GM18517 (cell line): ENCODE measurements around the gene FN3KRP.

ENCODE experiments used
- ATAC-seq: cut with Tn5 transposase; IDR thresholded peaks from one replicate; pipeline ENCODE4 v1.9.1; 2021; ENCODE audit warnings: mild to moderate bottlenecking, moderate library complexity; ENCODE audit not compliant: unreplicated experiment

Gene FN3KRP

GRCh38 chr17:82687375-82687861 lies 29.1 kb upstream of the FN3KRP start:
- ATAC-seq, result no peak

GRCh38 chr17:82687871-82688270 lies 28.6 kb upstream of the FN3KRP start:
- no peak for ATAC-seq

DNA sequence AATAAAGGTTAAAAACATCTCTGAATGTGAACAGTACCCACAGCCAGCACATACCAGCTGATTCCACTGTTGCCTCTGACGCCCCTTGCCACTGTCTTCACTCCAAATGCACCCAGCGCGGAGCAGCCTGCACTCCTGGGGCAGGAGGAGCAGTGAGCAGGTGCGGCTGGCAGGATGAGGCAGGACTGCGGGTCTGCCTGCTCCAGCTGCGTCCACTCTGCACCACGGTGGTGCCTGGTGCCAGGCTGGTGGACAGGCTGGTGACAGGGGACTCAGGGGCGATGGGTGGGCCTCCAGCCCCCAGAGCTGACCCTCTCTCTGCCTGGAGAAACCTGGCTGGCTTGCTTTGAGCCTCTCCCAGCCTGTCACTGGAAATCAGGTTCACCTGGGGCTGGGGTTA lies 27.4 kb upstream of the FN3KRP start:
- no peak for ATAC-seq

DNA sequence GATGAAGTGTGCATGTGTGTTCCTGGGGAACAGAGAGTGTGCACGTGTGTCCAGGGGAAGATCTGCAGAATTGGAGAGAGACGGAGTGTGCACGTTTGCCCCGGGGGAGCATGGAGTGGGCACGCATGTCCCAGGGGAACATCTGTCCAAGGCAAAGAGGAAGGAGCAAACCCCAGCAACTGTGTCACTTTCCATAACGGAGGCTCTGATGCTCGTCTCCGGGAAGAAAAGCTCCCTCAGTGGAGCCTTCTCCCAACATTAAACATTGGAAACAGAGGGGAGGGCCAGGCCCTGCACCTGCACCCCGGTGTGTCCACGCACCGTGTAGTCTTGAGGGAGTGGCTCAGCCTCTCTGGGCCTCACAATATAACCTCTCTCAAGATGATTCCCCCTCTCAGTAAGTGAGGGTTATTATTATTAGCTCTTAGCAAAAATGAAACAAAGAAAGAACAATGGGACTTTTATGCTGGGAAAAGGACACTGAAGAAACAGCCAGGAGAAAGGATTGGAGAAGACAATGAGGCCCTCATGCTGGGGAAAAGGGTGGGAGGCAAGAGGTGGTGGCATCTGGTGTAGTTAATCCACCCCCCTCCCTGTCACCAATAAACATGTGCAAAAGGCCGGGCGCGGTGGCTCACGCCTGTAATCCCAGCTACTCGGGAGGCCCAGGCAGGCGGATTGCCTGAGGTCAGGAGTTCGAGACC lies 25.6 kb upstream of the FN3KRP start:
- ATAC-seq, result no peak

DNA sequence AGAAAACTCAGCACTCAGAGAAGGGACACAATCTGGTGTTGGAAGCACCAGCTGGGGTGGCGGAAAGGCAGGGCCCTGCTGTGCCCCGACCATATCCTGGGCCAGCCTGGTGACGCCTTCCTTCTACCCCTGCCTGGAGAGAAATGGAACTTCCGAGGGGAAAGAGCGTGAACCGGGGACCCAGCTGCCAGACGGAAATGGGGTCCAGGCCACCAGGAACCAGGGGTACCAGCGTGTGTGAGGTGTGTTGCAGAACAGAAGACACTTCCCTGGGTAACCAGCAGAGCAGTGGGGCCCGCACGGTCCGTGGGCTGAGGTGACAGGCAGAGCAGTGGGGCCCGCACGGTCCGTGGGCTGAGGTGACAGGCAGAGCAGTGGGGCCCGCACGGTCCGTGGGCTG lies 24.8 kb upstream of the FN3KRP start:
- no peak for ATAC-seq

DNA sequence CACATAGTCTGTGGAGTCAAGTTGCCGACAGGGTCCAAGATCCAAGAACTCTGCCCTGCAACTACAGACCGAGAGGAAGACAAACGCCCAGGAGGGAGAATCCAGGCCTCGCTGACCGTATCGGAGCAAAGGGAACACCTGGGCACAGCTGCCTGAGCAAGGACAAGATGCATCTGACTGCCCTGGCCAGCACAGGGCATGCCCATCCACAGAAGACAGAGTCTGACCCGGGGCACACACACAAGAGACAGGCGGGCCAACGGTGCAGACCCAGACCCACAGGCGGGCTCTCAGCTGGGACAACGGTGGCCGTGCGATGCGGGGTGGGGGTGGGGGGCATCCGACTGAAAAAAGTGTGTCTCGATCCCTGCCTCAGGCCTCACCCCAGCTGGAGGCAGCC lies 24.2 kb upstream of the FN3KRP start:
- ATAC-seq, result no peak

DNA sequence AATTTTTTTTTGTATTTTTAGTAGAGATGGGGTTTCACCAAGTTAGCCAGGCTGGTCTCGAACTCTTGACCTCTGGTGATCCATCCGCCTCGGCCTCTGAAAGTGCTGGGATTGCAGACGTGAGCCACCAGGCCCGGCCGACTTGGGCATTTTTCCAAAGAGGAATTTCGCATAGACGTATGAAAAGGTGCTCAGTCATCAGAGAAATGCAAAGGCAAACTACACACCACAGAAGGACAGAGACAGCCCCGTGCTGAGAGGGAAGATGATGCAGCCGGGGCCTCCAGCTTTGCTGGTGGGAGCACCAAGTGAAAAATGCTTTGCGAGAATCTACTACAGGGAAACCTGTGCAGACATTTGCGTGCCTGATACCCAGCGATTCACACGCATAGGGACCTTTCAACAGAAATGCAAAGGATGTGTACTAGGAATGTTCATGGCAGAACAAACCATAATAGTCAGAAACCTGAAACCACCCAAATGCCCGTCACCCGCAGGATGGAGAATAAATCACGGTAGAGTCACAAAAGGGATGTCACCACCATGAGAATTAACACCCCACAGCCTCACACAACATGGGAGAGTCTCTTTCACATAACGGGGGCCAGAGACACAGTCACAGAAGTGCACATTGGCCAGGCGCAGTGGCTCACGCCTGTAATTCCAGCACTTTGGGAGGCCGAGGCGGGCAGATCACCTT lies 23.2 kb upstream of the FN3KRP start:
- no peak for ATAC-seq

DNA sequence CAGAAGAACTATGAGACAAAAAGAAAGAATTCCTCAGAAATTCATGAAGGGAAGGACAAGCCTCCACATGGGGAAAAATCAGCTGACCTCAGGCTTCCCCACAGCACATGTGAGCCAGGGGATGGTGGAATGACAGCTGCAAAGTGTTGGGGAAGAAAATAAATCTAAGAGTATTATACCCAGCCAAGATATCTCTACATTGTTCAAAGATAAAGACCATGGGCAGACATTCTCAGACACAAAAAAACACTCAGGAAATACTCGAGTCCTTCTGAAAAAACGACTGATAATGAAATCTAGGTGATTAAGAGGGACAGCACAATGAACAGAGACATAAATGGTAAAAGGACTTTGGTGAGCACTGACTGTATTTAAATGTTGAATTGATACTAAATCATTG lies 21.9 kb upstream of the FN3KRP start:
- ATAC-seq, result no peak

DNA sequence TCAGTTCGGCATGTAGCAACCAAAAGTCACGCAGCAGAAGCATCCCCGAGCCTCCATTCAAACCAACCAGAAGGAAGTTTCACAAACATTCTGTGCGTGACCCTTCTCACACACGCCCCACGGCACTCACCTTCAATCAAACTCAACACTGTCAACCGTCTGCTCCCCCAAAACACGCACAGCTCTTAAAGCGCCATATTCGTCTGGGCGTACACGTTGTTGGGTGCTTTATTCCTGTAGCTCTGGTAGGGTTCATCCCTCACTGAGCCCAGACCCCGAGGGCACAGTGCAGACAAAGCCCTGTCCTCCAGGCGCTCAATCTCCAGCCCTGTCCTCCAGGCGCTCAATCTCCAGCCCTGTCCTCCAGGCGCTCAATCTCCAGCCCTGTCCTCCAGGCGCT lies 20.2 kb upstream of the FN3KRP start:
- ATAC-seq, result no peak

- no peak for ATAC-seq
Observed at GRCh38 chr17:82696916-82697807, 19.3 kb upstream of the FN3KRP start.

DNA sequence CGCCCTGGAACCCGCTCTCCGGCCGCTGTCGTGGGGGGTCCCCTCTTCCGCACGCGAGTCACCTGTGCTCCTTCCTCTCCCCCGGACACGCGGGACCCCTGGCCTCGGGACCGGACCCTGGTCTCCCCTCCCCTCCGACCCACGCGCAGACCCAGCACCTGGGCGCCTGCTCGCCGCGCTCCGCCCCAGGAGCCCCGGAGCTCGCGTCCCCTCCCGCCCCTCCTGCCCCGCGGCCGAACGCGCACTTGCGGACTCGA lies 18.8 kb upstream of the FN3KRP start:
- ATAC-seq, result no peak

GRCh38 chr17:82698065-82698973 lies 18.2 kb upstream of the FN3KRP start, which contains the start of gene RAB40B:
Gene RAB40B (minus strand): TSS chr17:82698698. CDS start chr17:82698596, 102 bp downstream.
- ATAC-seq, result peak; percentile 97

- ATAC-seq, result peak; percentile 17
Observed at GRCh38 chr17:82698974-82699442, 17.5 kb upstream of the FN3KRP start.

DNA sequence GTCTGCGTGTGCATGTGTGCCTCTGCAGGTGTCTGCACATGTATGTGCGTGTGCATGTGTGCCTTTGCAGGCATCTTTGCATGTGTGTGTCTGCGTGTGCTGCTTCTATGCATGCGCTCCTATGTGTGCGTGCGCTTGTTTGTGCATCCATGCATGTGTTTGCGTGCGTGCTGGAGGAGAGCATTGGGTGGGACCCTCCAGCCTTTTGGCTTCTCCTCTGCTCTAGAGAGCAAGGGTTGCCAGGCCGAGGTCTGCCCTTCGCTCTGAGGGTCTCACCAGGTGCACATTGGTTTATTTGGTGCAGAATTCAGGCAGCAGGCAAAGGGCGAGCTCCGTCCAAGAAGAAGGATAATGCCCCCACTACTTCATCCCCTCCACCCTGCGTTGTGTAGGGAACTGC lies 17.0 kb upstream of the FN3KRP start:
- ATAC-seq, result no peak

- no peak for ATAC-seq
Observed at GRCh38 chr17:82702231-82702927, 14.1 kb upstream of the FN3KRP start.

- no peak for ATAC-seq
Observed at GRCh38 chr17:82703036-82703745, 13.3 kb upstream of the FN3KRP start.

DNA sequence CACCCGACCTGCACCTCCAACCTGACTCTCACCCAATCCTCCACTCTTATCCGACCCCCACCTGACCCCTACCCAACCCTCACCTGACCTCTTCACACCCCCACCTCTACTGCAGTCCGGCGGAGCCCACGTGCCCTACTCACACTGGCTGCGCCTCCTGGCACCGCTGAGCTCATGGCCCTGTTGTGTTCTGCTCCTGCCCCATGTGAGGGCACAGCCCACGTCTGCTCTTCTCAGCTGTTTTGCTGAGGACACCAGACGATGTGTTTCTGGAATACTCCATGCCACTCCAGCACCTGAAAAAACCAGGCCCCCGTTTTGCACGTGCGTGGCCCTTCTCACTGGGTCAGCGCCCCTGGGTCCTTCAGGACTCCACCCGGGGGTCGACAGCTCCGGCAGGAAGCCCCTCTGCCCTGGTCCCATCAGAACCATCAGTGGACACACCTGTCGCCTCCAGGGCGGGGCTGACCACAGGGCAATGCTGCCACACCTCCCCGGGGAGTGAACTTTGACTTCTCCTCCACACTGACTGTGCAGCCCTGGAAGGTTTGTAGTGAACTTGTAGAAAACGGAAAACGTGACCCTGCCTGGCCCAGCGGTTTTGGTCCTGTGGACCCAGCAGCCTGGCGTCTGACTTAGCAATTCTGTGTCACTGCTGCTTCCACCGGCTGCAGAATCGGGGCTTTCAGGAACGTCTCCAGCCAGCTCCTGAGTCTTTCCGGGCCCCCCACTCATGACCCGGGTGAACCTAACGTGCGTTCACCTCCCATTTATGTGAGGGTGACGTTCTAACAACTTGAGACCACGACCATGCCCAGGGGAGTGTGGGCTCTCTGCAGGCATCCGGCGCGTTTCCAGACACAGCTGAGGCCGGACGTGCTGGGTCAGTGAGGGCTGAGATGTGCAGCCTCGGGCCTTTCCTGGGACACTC lies 12.3 kb upstream of the FN3KRP start:
- no peak for ATAC-seq

DNA sequence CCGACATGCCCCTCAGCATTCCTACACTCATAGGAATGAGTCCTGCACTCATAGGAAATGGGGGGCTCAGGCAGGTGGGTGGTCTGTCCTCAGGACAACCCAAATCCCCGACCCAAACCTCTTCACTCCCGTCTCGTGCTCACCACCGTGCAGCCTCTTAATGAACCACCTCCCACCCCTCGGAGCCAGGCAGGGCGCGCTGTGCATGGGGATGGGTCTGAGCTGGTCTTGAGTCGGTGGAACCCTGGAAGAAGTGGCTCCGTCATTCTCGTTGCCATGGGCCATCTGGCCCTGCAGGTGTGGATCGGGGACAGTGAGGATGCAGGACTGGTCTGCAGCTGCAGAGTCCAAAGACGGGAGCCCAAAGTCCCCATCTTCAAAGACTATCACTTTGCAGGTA lies 11.6 kb upstream of the FN3KRP start:
- no peak for ATAC-seq
